Neural progenitor cell (in vitro differentiated cells): ENCODE data around the gene C2orf68.

ENCODE experiments used
- EZH2 ChIP-seq: fragments of 200-600 bp; sonication (generic); IDR thresholded peaks from 2 replicates; pipeline ENCODE4 v1.6.1; 2017; ENCODE audit warnings: antibody characterized with exemption, mild to moderate bottlenecking, moderate library complexity
- TF ChIP-seq, protein P1 (sequence below): fragments of 200-600 bp; sonication (generic); IDR thresholded peaks from 2 replicates; pipeline ENCODE4 v1.5.1; 2017; ENCODE audit warnings: antibody characterized with exemption, mild to moderate bottlenecking

DNA sequence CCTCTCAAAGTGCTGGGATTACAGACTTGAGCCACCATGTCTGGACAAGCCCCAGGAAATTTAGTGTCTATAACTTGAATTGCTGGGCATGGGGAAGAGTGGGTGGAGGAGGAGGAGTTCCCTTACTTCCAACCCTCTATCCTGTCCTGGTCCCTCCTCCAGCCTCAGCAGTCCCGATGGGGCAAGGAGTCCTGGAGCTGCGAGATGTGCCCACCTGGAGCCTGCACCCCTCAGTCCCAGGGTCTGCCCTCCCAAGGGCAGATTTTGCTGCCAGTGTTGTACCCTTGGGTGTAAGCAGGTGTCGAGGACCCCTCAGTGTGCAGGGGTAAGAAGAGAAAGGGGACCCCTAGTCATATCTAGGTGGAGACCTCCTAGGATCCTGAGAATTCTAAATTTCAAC lies 31.7 kb downstream of the C2orf68 start:
- TF ChIP-seq, protein P1, sequence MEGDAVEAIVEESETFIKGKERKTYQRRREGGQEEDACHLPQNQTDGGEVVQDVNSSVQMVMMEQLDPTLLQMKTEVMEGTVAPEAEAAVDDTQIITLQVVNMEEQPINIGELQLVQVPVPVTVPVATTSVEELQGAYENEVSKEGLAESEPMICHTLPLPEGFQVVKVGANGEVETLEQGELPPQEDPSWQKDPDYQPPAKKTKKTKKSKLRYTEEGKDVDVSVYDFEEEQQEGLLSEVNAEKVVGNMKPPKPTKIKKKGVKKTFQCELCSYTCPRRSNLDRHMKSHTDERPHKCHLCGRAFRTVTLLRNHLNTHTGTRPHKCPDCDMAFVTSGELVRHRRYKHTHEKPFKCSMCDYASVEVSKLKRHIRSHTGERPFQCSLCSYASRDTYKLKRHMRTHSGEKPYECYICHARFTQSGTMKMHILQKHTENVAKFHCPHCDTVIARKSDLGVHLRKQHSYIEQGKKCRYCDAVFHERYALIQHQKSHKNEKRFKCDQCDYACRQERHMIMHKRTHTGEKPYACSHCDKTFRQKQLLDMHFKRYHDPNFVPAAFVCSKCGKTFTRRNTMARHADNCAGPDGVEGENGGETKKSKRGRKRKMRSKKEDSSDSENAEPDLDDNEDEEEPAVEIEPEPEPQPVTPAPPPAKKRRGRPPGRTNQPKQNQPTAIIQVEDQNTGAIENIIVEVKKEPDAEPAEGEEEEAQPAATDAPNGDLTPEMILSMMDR, result no peak
- no peak for TF ChIP-seq EZH2
